ENCODE results near the gene GIPC3.

GRCh38 chr19:3557461-3558248, 27.6 kb upstream of the GIPC3 start, which contains the start of gene MFSD12:
- peak; percentile 98 for TF ChIP-seq POLR2A (IDR thresholded peaks at IDR 0.05)
- TF ChIP-seq, protein P1, sequence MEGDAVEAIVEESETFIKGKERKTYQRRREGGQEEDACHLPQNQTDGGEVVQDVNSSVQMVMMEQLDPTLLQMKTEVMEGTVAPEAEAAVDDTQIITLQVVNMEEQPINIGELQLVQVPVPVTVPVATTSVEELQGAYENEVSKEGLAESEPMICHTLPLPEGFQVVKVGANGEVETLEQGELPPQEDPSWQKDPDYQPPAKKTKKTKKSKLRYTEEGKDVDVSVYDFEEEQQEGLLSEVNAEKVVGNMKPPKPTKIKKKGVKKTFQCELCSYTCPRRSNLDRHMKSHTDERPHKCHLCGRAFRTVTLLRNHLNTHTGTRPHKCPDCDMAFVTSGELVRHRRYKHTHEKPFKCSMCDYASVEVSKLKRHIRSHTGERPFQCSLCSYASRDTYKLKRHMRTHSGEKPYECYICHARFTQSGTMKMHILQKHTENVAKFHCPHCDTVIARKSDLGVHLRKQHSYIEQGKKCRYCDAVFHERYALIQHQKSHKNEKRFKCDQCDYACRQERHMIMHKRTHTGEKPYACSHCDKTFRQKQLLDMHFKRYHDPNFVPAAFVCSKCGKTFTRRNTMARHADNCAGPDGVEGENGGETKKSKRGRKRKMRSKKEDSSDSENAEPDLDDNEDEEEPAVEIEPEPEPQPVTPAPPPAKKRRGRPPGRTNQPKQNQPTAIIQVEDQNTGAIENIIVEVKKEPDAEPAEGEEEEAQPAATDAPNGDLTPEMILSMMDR (IDR thresholded peaks at IDR 0.05), result peak in 1 of 4 donors; percentile 1

All from right lobe of liver (tissue), 4 donors.